Kidney epithelial cell (primary cell): ENCODE measurements around the gene VWA1. TPM values are rescaled to one million over a fixed set of nuclear protein-coding genes. Genes with fewer than 3 reads are reported as not detected.

Source experiments
- DNase-seq: peaks from one replicate; pipeline ENCODE4 v3.0.0-alpha.2; 2010; ENCODE audit warnings: low read depth
- H3K27me3 ChIP-seq: 2 replicates; pipeline ENCODE4 v1.6.0; 2011; ENCODE audit warnings: low read length; ENCODE audit not compliant: control insufficient read depth, insufficient read depth
- H3K36me3 ChIP-seq: 2 replicates; pipeline ENCODE4 v1.5.1; 2011; ENCODE audit warnings: low read length; ENCODE audit not compliant: control insufficient read depth, insufficient read depth
- H3K4me3 ChIP-seq: 2 replicates; pipeline ENCODE4 v1.5.1; 2011; ENCODE audit warnings: low read depth, mild to moderate bottlenecking, control low read depth, low read length
- CTCF ChIP-seq: IDR thresholded peaks from 2 replicates; pipeline ENCODE4 v1.5.1; 2011; ENCODE audit warnings: mild to moderate bottlenecking, moderate library complexity, low read length, control low read depth, inconsistent platforms; ENCODE audit not compliant: insufficient read depth, poor library complexity, severe bottlenecking
- total RNA-seq: library from RNA; depleted of rRNA; stranded (reverse); fragments of >200 nt; gene quantifications from 2 replicates; pipeline ENCODE4 v1.2.3, GENCODE V29; 2015

The VWA1 gene
- total RNA-seq, 1 donor from 2014 or later, result 27.6 TPM

- Histone ChIP-seq H3K36me3 (no peaks in the 10 kb centered on the region), H3K4me3 (no peak overlapping the region), H3K27me3 (peaks cover 2% of the 10 kb centered on the region)
- DNase-seq, result no peak
- TF ChIP-seq CTCF, result no peak
Measured at GRCh38 chr1:1418464-1419362, 16.8 kb upstream of the VWA1 start.

GRCh38 chr1:1419363-1419812, 16.1 kb upstream of the VWA1 start:
- H3K36me3 ChIP-seq, result no peaks in the 10 kb centered on the region
- DNase-seq, result no peak
- TF ChIP-seq CTCF, result no peak
- H3K27me3 ChIP-seq, result peaks cover 2% of the 10 kb centered on the region
- H3K4me3 ChIP-seq, result no peak overlapping the region

GRCh38 chr1:1419813-1420653, 15.5 kb upstream of the VWA1 start:
- no peak for TF ChIP-seq CTCF
- no peaks in the 10 kb centered on the region for H3K36me3 ChIP-seq
- no peak for DNase-seq
- H3K27me3 ChIP-seq, result peaks cover 2% of the 10 kb centered on the region
- peak overlapping the region; percentile 3 for H3K4me3 ChIP-seq

- no peak for TF ChIP-seq CTCF
- Histone ChIP-seq H3K4me3 (no peak overlapping the region), H3K36me3 (no peaks in the 10 kb centered on the region), H3K27me3 (peaks cover 2% of the 10 kb centered on the region)
- DNase-seq, result no peak
Measured at GRCh38 chr1:1420654-1421141, 14.8 kb upstream of the VWA1 start.

- DNase-seq, result no peak
- peak within 1 kb of the TSS; percentile 3 for H3K4me3 ChIP-seq
- no peak for TF ChIP-seq CTCF
- H3K27me3 ChIP-seq, result peaks cover 6% of the 10 kb centered on the region
- H3K36me3 ChIP-seq, result no peaks in the 10 kb centered on the region
Measured at GRCh38 chr1:1421147-1421906, 14.2 kb upstream of the VWA1 start, which contains the start of gene ANKRD65. ANKRD65 (minus strand) TSS chr1:1421276; CDS start chr1:1421005, 271 bp downstream.
